NOMO-1 (cell line): ENCODE measurements around the gene VWA3A.
"Not testable (repeated sequence)": the region's sequence is repeated elsewhere in the genome, so short reads cannot be mapped to it uniquely, and the experiment has no call there.

Experiments used
- DNase-seq, 2 experiments: peaks; one replicate each; lab custom pipeline; 2025; ENCODE audit not compliant: unreplicated experiment in 2 of 2; lab: John Stamatoyannopoulos, UW

The VWA3A gene

GRCh38 chr16:22195695-22196558 lies 103.6 kb downstream of the VWA3A start:
- DNase-seq: peak; percentile 85 to 88

DNA sequence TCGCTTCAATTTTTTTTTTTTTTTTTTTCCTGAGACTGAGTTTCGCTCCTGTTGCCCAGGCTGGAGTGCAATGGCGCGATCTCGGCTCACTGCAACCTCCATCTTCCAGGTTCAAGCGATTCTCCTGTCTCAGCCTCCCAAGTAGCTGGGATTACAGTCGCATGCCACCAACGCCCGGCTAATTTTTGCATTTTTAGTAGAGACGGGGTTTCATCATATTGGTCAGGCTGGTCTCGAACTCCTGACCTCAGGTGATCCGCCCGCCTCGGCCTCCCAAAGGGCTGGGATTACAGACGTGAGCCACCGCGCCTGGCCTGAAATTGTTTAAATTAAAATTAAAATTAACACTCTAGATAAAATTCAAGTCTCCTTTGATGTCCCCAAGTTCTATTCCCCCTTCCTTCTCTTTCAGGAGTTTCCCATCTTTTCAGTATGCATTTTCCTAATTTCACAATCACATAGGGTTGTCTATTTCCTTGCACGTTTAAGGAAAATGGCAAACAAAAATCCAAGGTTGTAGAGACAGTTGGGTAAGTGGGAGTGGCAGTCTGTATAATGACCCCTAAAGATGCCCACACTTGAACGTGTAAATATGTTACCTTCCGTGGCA lies 104.3 kb downstream of the VWA3A start:
- DNase-seq: not testable (repeated sequence)

DNA sequence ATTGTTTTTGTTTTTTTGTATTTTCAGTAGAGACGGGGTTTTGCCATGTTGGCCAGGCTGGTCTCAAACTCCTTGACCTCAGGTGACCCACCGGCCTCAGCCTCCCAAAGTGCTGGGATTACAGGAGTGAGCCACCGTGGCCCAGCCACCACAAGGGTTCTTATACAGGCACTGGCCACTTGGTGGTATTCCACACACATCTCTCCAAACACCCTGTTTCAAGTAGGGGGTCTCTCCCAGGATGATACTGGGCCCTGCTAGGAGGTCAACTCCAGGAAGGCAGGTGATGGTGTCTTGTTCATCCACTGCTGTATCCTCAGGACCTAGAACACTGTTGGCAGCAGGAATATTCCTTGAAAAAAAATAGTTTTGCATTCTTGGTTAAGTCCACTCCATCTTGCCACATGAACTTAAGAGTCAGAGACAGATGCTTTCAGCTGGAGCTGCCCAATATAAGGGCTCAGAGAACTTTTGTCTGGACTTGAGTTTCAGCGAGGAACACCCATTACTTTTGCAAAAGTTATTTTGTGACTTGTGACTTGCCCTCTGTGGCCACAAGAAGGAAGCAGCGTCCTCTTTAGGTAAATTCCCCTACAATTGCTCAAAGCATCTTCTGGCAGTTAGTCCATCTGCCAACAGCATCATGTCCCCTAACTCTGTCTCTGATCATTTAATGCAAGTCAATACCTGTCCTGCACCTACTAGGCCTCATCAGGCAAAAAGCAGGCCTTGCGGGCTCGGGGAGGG lies 106.4 kb downstream of the VWA3A start:
- DNase-seq: peak; percentile 18 to 21

DNA sequence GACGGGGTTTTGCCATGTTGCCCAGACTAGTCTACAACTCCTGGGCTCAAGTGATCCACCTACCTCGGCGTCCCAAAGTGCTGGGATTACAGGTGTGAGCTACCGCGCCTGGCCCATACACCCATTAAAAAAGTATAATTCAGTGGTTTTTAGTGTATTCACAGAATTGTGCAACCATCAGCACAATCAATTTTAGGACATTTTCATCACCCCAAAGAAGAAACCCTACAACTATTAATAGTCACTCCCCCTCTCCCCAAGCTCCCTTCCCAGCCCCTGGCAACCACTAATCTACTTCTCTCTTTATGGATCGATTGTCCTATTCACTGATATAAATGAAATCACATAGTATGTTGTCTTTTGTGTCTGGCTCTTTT lies 109.9 kb downstream of the VWA3A start:
- no peak for DNase-seq

DNA sequence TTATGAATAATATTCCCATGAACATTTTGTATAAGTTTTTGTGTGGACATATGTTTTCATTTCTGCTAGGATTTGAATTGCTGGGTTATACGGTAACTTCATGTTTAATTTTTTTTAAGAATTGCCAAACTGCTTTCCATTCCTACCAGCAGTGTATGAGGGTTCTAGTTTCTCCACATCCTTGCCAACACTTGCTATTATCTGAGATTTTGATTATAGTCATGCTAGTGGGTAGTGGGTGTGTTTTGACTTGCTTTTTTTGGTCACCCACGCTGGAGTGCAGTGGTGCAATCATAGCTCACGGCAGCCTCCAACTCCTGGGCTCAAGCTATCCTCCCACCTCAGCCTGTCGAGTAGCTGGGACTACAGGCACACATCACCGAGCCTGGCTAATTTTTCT lies 110.8 kb downstream of the VWA3A start:
- no peak for DNase-seq

- DNase-seq: no peak
Measured at GRCh38 chr16:22204091-22204655, 111.8 kb downstream of the VWA3A start.

DNA sequence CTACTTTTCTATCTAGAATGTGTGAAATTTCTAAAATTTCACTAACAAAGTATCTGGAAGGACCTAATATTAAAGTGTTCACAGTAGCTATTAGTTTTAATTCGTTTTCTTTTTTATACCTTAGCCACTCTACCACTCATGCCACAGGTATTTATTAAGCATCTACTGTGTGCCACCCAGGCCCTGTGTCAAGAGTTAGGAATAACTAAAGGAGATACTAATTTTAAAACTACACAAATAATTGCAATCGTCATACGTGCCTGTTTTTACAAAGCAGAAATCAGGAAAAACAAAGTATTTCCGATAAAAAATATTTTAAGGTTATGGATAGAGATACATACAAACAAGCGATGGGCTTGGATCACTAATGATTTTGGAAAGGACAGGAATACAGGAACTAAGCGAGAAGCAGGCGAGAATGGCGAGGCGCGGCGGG lies 113.3 kb downstream of the VWA3A start:
- DNase-seq: no peak

- peak; percentile 91 to 97 for DNase-seq
Measured at GRCh38 chr16:22206013-22206841, 113.9 kb downstream of the VWA3A start, which contains the start of gene EEF2K. Gene EEF2K (plus strand): TSS chr16:22206278. CDS start chr16:22225730, 19,452 bp downstream.
